Measurements from ENCODE around the gene ANK3. TPM values are rescaled to one million over a fixed set of nuclear protein-coding genes. Genes with fewer than 3 reads are reported as not detected.

Gene ANK3
- total and polyA plus RNA-seq, 2 experiments from 2014 or later = 46.5 to 85.2 TPM

DNA sequence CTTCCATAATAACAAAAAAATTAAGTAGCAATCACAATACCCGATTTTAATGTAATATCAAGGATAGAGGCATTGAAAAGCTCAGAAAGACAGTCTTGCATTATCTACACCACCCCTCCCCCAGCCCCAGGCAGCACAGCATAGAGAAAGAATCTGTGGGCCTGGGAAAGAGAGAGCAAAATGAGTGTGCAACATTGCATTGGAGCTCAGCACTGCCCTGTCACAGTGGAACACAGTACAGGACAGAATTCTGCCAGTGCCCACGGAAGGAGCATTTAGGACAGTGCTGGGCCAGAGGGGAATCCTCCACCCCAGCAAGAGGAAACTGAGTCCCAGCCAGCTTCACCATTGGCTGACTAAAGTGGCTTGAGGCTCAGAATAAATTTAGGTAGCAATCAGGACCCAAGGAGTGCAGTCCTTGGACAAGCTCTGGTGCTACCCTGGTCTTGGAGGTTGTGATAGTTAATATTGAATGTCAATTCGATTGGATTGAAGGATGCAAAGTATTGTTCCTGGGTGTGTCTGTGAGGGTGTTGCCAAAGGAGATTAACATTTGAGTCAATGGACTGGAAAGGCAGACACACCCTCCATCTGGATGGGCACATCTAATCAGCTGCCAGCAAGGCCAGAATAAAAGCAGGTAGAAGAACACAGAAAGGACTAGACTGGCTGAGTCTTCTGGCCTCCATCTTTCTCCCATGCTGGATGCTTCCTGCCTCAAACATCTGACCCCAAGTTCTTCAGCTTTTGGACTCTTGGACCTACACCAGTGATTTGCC, 234.4 kb downstream of the ANK3 start:
- no peak overlapping the region for H3K4me2 ChIP-seq
- H3K4me1 ChIP-seq (ENCODE audit: insufficient read depth) = no peaks in the 10 kb centered on the region
- H3K4me1 Mint-ChIP-seq = no peaks in the 10 kb centered on the region; the same call in 2 of the 3 replicates
- no peaks in the 10 kb centered on the region for H3K79me2 ChIP-seq (replicated peaks; ENCODE audit: insufficient read depth)
- ATAC-seq (no peak), DNase-seq (ENCODE audit: low spot score) (no peak)
- no peaks in the 10 kb centered on the region for H4K20me1 ChIP-seq (replicated peaks; ENCODE audit: insufficient read depth)
- peaks cover 1% of the 10 kb centered on the region for H3K27me3 Mint-ChIP-seq (ENCODE audit: insufficient read depth, low read depth, poor library complexity)
- 0 out of 2 replicates have a peak, but pooled peaks cover 9% of the 10 kb centered on the region for H3K9me2 ChIP-seq (ENCODE audit: insufficient read depth)
- TF ChIP-seq JUNB (IDR thresholded peaks at IDR 0.05; ENCODE audit: unreplicated experiment) (no peak), EZH2phosphoT487 (IDR thresholded peaks at IDR 0.05; ENCODE audit: unreplicated experiment) (no peak), ZNF331 (CRISPR knock-in tag; IDR thresholded peaks at IDR 0.05; ENCODE audit: low read depth) (no peak), NANOG (IDR thresholded peaks at IDR 0.05; ENCODE audit: borderline replicate concordance) (no peak), EZH2 (IDR thresholded peaks at IDR 0.05; ENCODE audit: low read depth, unreplicated experiment) (no peak), POLR2AphosphoS5 (IDR thresholded peaks at IDR 0.05; ENCODE audit: low read depth) (no peak), ZNF114 (CRISPR knock-in tag; IDR thresholded peaks at IDR 0.05) (no peak), CREB1 (CRISPR knock-in tag; IDR thresholded peaks at IDR 0.05; ENCODE audit: low read depth) (no peak), STAT1 (IDR thresholded peaks at IDR 0.05; ENCODE audit: unreplicated experiment) (no peak)
- TF ChIP-seq, protein P1, sequence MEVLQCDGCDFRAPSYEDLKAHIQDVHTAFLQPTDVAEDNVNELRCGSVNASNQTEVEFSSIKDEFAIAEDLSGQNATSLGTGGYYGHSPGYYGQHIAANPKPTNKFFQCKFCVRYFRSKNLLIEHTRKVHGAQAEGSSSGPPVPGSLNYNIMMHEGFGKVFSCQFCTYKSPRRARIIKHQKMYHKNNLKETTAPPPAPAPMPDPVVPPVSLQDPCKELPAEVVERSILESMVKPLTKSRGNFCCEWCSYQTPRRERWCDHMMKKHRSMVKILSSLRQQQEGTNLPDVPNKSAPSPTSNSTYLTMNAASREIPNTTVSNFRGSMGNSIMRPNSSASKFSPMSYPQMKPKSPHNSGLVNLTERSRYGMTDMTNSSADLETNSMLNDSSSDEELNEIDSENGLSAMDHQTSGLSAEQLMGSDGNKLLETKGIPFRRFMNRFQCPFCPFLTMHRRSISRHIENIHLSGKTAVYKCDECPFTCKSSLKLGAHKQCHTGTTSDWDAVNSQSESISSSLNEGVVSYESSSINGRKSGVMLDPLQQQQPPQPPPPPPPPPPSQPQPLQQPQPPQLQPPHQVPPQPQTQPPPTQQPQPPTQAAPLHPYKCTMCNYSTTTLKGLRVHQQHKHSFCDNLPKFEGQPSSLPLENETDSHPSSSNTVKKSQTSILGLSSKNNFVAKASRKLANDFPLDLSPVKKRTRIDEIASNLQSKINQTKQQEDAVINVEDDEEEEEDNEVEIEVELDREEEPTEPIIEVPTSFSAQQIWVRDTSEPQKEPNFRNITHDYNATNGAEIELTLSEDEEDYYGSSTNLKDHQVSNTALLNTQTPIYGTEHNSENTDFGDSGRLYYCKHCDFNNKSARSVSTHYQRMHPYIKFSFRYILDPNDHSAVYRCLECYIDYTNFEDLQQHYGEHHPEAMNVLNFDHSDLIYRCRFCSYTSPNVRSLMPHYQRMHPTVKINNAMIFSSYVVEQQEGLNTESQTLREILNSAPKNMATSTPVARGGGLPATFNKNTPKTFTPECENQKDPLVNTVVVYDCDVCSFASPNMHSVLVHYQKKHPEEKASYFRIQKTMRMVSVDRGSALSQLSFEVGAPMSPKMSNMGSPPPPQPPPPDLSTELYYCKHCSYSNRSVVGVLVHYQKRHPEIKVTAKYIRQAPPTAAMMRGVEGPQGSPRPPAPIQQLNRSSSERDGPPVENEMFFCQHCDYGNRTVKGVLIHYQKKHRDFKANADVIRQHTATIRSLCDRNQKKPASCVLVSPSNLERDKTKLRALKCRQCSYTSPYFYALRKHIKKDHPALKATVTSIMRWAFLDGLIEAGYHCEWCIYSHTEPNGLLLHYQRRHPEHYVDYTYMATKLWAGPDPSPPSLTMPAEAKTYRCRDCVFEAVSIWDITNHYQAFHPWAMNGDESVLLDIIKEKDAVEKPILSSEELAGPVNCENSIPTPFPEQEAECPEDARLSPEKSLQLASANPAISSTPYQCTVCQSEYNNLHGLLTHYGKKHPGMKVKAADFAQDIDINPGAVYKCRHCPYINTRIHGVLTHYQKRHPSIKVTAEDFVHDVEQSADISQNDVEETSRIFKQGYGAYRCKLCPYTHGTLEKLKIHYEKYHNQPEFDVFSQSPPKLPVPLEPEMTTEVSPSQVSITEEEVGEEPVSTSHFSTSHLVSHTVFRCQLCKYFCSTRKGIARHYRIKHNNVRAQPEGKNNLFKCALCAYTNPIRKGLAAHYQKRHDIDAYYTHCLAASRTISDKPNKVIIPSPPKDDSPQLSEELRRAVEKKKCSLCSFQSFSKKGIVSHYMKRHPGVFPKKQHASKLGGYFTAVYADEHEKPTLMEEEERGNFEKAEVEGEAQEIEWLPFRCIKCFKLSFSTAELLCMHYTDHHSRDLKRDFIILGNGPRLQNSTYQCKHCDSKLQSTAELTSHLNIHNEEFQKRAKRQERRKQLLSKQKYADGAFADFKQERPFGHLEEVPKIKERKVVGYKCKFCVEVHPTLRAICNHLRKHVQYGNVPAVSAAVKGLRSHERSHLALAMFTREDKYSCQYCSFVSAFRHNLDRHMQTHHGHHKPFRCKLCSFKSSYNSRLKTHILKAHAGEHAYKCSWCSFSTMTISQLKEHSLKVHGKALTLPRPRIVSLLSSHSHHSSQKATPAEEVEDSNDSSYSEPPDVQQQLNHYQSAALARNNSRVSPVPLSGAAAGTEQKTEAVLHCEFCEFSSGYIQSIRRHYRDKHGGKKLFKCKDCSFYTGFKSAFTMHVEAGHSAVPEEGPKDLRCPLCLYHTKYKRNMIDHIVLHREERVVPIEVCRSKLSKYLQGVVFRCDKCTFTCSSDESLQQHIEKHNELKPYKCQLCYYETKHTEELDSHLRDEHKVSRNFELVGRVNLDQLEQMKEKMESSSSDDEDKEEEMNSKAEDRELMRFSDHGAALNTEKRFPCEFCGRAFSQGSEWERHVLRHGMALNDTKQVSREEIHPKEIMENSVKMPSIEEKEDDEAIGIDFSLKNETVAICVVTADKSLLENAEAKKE (CRISPR knock-in tag; IDR thresholded peaks at IDR 0.05) = no peak
- TF ChIP-seq, protein P2, sequence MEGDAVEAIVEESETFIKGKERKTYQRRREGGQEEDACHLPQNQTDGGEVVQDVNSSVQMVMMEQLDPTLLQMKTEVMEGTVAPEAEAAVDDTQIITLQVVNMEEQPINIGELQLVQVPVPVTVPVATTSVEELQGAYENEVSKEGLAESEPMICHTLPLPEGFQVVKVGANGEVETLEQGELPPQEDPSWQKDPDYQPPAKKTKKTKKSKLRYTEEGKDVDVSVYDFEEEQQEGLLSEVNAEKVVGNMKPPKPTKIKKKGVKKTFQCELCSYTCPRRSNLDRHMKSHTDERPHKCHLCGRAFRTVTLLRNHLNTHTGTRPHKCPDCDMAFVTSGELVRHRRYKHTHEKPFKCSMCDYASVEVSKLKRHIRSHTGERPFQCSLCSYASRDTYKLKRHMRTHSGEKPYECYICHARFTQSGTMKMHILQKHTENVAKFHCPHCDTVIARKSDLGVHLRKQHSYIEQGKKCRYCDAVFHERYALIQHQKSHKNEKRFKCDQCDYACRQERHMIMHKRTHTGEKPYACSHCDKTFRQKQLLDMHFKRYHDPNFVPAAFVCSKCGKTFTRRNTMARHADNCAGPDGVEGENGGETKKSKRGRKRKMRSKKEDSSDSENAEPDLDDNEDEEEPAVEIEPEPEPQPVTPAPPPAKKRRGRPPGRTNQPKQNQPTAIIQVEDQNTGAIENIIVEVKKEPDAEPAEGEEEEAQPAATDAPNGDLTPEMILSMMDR (conservative IDR thresholded peaks at IDR 0.05; ENCODE audit: low read depth in 2 of 2) = no peak
- TF ChIP-seq, protein P3, sequence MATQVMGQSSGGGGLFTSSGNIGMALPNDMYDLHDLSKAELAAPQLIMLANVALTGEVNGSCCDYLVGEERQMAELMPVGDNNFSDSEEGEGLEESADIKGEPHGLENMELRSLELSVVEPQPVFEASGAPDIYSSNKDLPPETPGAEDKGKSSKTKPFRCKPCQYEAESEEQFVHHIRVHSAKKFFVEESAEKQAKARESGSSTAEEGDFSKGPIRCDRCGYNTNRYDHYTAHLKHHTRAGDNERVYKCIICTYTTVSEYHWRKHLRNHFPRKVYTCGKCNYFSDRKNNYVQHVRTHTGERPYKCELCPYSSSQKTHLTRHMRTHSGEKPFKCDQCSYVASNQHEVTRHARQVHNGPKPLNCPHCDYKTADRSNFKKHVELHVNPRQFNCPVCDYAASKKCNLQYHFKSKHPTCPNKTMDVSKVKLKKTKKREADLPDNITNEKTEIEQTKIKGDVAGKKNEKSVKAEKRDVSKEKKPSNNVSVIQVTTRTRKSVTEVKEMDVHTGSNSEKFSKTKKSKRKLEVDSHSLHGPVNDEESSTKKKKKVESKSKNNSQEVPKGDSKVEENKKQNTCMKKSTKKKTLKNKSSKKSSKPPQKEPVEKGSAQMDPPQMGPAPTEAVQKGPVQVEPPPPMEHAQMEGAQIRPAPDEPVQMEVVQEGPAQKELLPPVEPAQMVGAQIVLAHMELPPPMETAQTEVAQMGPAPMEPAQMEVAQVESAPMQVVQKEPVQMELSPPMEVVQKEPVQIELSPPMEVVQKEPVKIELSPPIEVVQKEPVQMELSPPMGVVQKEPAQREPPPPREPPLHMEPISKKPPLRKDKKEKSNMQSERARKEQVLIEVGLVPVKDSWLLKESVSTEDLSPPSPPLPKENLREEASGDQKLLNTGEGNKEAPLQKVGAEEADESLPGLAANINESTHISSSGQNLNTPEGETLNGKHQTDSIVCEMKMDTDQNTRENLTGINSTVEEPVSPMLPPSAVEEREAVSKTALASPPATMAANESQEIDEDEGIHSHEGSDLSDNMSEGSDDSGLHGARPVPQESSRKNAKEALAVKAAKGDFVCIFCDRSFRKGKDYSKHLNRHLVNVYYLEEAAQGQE (IDR thresholded peaks at IDR 0.05; ENCODE audit: unreplicated experiment) = no peak
- TF ChIP-seq, protein P4, sequence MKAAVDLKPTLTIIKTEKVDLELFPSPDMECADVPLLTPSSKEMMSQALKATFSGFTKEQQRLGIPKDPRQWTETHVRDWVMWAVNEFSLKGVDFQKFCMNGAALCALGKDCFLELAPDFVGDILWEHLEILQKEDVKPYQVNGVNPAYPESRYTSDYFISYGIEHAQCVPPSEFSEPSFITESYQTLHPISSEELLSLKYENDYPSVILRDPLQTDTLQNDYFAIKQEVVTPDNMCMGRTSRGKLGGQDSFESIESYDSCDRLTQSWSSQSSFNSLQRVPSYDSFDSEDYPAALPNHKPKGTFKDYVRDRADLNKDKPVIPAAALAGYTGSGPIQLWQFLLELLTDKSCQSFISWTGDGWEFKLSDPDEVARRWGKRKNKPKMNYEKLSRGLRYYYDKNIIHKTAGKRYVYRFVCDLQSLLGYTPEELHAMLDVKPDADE (IDR thresholded peaks at IDR 0.05) = no peak
- no peak overlapping the region for H2AFZ ChIP-seq
- no peaks in the 10 kb centered on the region for H3F3A ChIP-seq (replicated peaks; ENCODE audit: low read depth)
- H3K27ac Mint-ChIP-seq = no peak overlapping the region
- no peak overlapping the region for H3K4me3 Mint-ChIP-seq
- no peak overlapping the region for H3K27ac ChIP-seq (ENCODE audit: low read depth)
- H3K4me3 ChIP-seq = no peak overlapping the region
- H3K36me3 ChIP-seq (ENCODE audit: insufficient read depth) = no peaks in the 10 kb centered on the region
- H3K27me3 ChIP-seq (ENCODE audit: insufficient read depth) = no peaks in the 10 kb centered on the region
- H3K36me3 Mint-ChIP-seq (ENCODE audit: low read depth) = peaks cover 15% of the 10 kb centered on the region
- peaks cover 7% of the 10 kb centered on the region; the same call in 1 of the 3 replicates for H3K9me3 Mint-ChIP-seq

All from GM23338 (cell line).